Measurements from ENCODE around the gene RGS18. TPM values are rescaled to one million over a fixed set of nuclear protein-coding genes. Genes with fewer than 3 reads are reported as not detected.
A peak's percentile ranks its signal among the peaks of the same experiment; 100 is the strongest.

Gene RGS18
- total RNA-seq, 1 donor from 2014 or later = not detected

DNA sequence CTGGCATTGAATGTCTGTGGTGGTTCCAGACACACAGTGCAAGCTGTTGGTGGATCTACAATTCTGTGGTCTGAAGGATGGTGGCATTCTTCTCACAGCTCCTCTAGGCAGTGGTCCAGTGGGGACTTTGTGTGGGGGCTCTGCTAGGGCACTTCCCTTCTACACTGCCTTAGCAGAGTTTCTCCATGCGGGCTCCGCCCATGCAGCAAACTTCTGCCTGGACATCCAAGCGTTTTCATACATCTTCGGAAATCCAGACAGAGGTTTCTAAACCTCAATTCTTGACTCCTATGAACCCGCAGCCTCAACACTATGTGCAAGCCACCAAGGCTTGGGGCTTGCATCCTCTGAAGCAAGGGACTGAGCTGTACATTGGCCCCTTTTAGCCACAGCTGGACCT lies 43.0 kb downstream of the RGS18 start:
- H3K27ac ChIP-seq (ENCODE audit: low read depth, low read length) = no peak overlapping the region
- H3K27me3 Mint-ChIP-seq (ENCODE audit: low read depth, unreplicated experiment) = no peaks in the 10 kb centered on the region
- FAIRE-seq (no peak), DNase-seq (ENCODE audit: low read depth) (no peak)
- TF ChIP-seq, protein P1, sequence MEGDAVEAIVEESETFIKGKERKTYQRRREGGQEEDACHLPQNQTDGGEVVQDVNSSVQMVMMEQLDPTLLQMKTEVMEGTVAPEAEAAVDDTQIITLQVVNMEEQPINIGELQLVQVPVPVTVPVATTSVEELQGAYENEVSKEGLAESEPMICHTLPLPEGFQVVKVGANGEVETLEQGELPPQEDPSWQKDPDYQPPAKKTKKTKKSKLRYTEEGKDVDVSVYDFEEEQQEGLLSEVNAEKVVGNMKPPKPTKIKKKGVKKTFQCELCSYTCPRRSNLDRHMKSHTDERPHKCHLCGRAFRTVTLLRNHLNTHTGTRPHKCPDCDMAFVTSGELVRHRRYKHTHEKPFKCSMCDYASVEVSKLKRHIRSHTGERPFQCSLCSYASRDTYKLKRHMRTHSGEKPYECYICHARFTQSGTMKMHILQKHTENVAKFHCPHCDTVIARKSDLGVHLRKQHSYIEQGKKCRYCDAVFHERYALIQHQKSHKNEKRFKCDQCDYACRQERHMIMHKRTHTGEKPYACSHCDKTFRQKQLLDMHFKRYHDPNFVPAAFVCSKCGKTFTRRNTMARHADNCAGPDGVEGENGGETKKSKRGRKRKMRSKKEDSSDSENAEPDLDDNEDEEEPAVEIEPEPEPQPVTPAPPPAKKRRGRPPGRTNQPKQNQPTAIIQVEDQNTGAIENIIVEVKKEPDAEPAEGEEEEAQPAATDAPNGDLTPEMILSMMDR (IDR thresholded peaks at IDR 0.05; ENCODE audit: insufficient read depth, low read depth, low read length) = no peak
- no peak for TF ChIP-seq EZH2 (IDR thresholded peaks at IDR 0.05; ENCODE audit: insufficient read depth, low read length)
- no peak overlapping the region for H3K4me3 Mint-ChIP-seq (ENCODE audit: unreplicated experiment)
- H3K27me3 ChIP-seq (ENCODE audit: insufficient read depth, low read length) = no peaks in the 10 kb centered on the region
- no peaks in the 10 kb centered on the region for H3K4me1 Mint-ChIP-seq (ENCODE audit: low read depth, unreplicated experiment)
- no peaks in the 10 kb centered on the region for H3K9me3 ChIP-seq (ENCODE audit: insufficient read depth, low read depth, low read length)
- no peak overlapping the region for H2AFZ ChIP-seq (ENCODE audit: low read depth, low read length)
- no peaks in the 10 kb centered on the region for H3K4me1 ChIP-seq (ENCODE audit: insufficient read depth, low read length)
- no peaks in the 10 kb centered on the region for H4K20me1 ChIP-seq (ENCODE audit: insufficient read depth, low read length)
- no peak overlapping the region for H3K9ac ChIP-seq (ENCODE audit: low read length)
- no peaks in the 10 kb centered on the region for H3K79me2 ChIP-seq (ENCODE audit: insufficient read depth, low read length)
- H3K27ac Mint-ChIP-seq (ENCODE audit: unreplicated experiment) = no peak overlapping the region
- peaks cover 7% of the 10 kb centered on the region for H3K9me3 Mint-ChIP-seq (ENCODE audit: unreplicated experiment)
- no peak overlapping the region for H3K4me2 ChIP-seq (ENCODE audit: low read length)
- no peaks in the 10 kb centered on the region for H3K36me3 ChIP-seq (ENCODE audit: insufficient read depth, low read length)
- H3K4me3 ChIP-seq (ENCODE audit: insufficient read depth, low read depth, low read length) = no peak overlapping the region
- H3K36me3 Mint-ChIP-seq (ENCODE audit: low read depth, unreplicated experiment) = no peaks in the 10 kb centered on the region

DNA sequence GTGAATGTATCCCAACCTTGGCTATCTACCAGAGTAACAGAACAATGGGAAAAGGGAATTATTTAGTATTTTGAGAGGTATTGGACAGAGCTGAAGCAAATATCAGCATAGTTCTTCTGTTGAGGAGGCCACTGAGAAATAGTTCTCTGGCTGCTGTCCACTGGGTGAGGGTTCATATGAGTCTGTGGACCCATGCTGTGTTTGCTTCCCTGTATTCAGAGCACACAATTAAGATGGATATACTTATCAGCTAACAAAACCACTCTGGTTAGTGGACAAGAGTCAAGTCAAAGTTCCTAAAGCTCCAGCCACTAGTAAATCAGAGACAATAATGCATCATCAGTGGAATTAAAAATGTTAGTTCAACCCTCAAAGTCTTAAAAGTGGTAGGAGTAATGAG lies 66.1 kb downstream of the RGS18 start:
- H3K36me3 Mint-ChIP-seq (ENCODE audit: low read depth, unreplicated experiment) = no peaks in the 10 kb centered on the region
- no peak overlapping the region for H3K27ac Mint-ChIP-seq (ENCODE audit: unreplicated experiment)
- Histone ChIP-seq H3K4me2 (ENCODE audit: low read length) (no peak overlapping the region), H2AFZ (ENCODE audit: low read depth, low read length) (no peak overlapping the region), H3K79me2 (ENCODE audit: insufficient read depth, low read length) (no peaks in the 10 kb centered on the region), H3K36me3 (ENCODE audit: insufficient read depth, low read length) (no peaks in the 10 kb centered on the region), H3K4me3 (ENCODE audit: insufficient read depth, low read depth, low read length) (no peak overlapping the region), H4K20me1 (ENCODE audit: insufficient read depth, low read length) (no peaks in the 10 kb centered on the region), H3K9ac (ENCODE audit: low read length) (no peak overlapping the region), H3K27me3 (ENCODE audit: insufficient read depth, low read length) (no peaks in the 10 kb centered on the region), H3K9me3 (ENCODE audit: insufficient read depth, low read depth, low read length) (no peaks in the 10 kb centered on the region), H3K27ac (ENCODE audit: low read depth, low read length) (no peak overlapping the region), H3K4me1 (ENCODE audit: insufficient read depth, low read length) (peaks cover 4% of the 10 kb centered on the region)
- DNase-seq (ENCODE audit: low read depth) (peak; percentile 34), FAIRE-seq (no peak)
- peaks cover 2% of the 10 kb centered on the region for H3K9me3 Mint-ChIP-seq (ENCODE audit: unreplicated experiment)
- no peak for TF ChIP-seq EZH2 (IDR thresholded peaks at IDR 0.05; ENCODE audit: insufficient read depth, low read length)
- TF ChIP-seq, protein P1 (IDR thresholded peaks at IDR 0.05; ENCODE audit: insufficient read depth, low read depth, low read length) = no peak
- no peaks in the 10 kb centered on the region for H3K27me3 Mint-ChIP-seq (ENCODE audit: low read depth, unreplicated experiment)
- no peak overlapping the region for H3K4me3 Mint-ChIP-seq (ENCODE audit: unreplicated experiment)
- peaks cover 2% of the 10 kb centered on the region for H3K4me1 Mint-ChIP-seq (ENCODE audit: low read depth, unreplicated experiment)

DNA sequence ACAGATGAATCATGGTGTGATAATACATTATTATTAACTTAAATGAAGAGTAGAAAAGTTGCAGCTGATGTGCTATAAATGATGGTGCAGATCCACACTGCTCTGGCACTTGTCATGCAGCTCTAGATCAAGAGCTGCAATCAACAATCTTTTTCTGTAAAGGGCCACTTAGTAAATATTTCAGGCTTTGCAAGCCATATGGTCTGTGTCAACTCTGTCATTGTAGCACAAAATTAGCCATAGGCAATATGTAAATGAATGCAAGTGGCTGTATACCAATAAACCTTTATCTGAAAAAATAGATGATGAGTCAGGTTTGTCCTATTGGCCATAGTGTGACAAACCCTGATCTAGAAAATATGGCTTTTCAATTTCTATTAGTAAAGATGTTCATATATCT lies 66.6 kb downstream of the RGS18 start:
- Histone ChIP-seq H3K27ac (ENCODE audit: low read depth, low read length) (no peak overlapping the region), H3K27me3 (ENCODE audit: insufficient read depth, low read length) (no peaks in the 10 kb centered on the region), H2AFZ (ENCODE audit: low read depth, low read length) (no peak overlapping the region), H3K4me1 (ENCODE audit: insufficient read depth, low read length) (peaks cover 4% of the 10 kb centered on the region), H4K20me1 (ENCODE audit: insufficient read depth, low read length) (no peaks in the 10 kb centered on the region), H3K4me2 (ENCODE audit: low read length) (no peak overlapping the region), H3K79me2 (ENCODE audit: insufficient read depth, low read length) (no peaks in the 10 kb centered on the region), H3K36me3 (ENCODE audit: insufficient read depth, low read length) (no peaks in the 10 kb centered on the region), H3K4me3 (ENCODE audit: insufficient read depth, low read depth, low read length) (no peak overlapping the region), H3K9ac (ENCODE audit: low read length) (no peak overlapping the region), H3K9me3 (ENCODE audit: insufficient read depth, low read depth, low read length) (no peaks in the 10 kb centered on the region)
- Mint-ChIP-seq H3K9me3 (ENCODE audit: unreplicated experiment) (peaks cover 2% of the 10 kb centered on the region), H3K4me3 (ENCODE audit: unreplicated experiment) (no peak overlapping the region), H3K27ac (ENCODE audit: unreplicated experiment) (no peak overlapping the region), H3K36me3 (ENCODE audit: low read depth, unreplicated experiment) (no peaks in the 10 kb centered on the region), H3K4me1 (ENCODE audit: low read depth, unreplicated experiment) (peaks cover 2% of the 10 kb centered on the region), H3K27me3 (ENCODE audit: low read depth, unreplicated experiment) (no peaks in the 10 kb centered on the region)
- FAIRE-seq (no peak), DNase-seq (ENCODE audit: low read depth) (no peak)
- TF ChIP-seq, protein P1 (IDR thresholded peaks at IDR 0.05; ENCODE audit: insufficient read depth, low read depth, low read length) = no peak
- no peak for TF ChIP-seq EZH2 (IDR thresholded peaks at IDR 0.05; ENCODE audit: insufficient read depth, low read length)

All from astrocyte (in vitro differentiated cells and primary cell).